Gastrocnemius medialis (tissue), 4 donors: ENCODE results near the gene VPS16.

ENCODE experiments used
- POLR2A ChIP-seq, 2 donors: fragments of 450-650 bp; IDR thresholded peaks; one replicate each; pipeline ENCODE4 v1.6.1; 2017; ENCODE audit warnings: antibody characterized with exemption in 2 of 2, mild to moderate bottlenecking in 2 of 2, moderate library complexity in 2 of 2
- TF ChIP-seq, protein P1 (sequence below), 5 experiments: fragments of 450-650 bp in 3 of 5; fragments of 200-600 bp in 2 of 5; sonication (generic) in 2 of 5; IDR thresholded peaks in 4 of 5; conservative IDR thresholded peaks in 1 of 5; 1 replicate in 4 of 5; 2 replicates in 1 of 5; pipeline ENCODE4 v1.5.1; 2016 to 2019; ENCODE audit warnings: antibody characterized with exemption in 5 of 5, mild to moderate bottlenecking in 3 of 5, moderate library complexity in 3 of 5

DNA sequence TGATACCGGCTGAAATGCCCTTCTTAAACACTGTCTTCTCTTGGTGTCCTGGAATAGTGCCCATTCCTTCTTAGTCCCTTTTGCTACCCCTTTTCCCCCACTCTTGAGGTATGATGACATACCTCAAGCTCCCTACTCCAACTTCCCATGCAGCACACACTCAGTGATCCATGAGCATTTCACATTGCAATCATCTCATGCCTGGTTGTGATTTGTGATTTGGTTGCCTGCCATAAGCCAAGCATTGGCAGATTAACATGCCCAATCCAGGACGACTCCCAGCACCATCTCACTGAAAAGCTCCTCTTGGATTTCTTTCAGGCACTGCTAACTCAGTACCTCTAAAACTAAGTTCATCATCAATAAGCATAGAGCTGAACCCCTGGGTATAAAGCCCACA lies 18.0 kb downstream of the VPS16 start:
- TF ChIP-seq, protein P1, sequence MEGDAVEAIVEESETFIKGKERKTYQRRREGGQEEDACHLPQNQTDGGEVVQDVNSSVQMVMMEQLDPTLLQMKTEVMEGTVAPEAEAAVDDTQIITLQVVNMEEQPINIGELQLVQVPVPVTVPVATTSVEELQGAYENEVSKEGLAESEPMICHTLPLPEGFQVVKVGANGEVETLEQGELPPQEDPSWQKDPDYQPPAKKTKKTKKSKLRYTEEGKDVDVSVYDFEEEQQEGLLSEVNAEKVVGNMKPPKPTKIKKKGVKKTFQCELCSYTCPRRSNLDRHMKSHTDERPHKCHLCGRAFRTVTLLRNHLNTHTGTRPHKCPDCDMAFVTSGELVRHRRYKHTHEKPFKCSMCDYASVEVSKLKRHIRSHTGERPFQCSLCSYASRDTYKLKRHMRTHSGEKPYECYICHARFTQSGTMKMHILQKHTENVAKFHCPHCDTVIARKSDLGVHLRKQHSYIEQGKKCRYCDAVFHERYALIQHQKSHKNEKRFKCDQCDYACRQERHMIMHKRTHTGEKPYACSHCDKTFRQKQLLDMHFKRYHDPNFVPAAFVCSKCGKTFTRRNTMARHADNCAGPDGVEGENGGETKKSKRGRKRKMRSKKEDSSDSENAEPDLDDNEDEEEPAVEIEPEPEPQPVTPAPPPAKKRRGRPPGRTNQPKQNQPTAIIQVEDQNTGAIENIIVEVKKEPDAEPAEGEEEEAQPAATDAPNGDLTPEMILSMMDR (IDR thresholded peaks at IDR 0.05 in 4 of 5, conservative IDR thresholded peaks at IDR 0.05 in 1 of 5), result no peak
- TF ChIP-seq POLR2A (IDR thresholded peaks at IDR 0.05), result no peak
